Thymus (tissue), 11 donors: ENCODE measurements around the gene CHST11. TPM values are rescaled to one million over a fixed set of nuclear protein-coding genes. Genes with fewer than 3 reads are reported as not detected.
A peak's percentile ranks its signal among the peaks of the same experiment; 100 is the strongest.

Experiments used
- DNase-seq, 9 donors: peaks; one replicate each; pipeline ENCODE4 v3.0.0-alpha.2; 2013; ENCODE audit warnings: low spot score in 9 of 9, low read depth in 6 of 9, missing footprints in 1 of 9
- H3K27ac ChIP-seq, 2 donors: one replicate each; pipeline ENCODE4 v1.5.1; 2013; ENCODE audit warnings: control low read depth in 1 of 2, low read depth in 1 of 2, low read length in 1 of 2, mild to moderate bottlenecking in 1 of 2, moderate library complexity in 1 of 2
- H3K27me3 ChIP-seq, 2 donors: one replicate each; pipeline ENCODE4 v1.5.1; 2013; ENCODE audit warnings: low read length in 1 of 2; ENCODE audit not compliant: control insufficient read depth in 2 of 2, insufficient read depth in 1 of 2
- H3K36me3 ChIP-seq, 2 donors: one replicate each; pipeline ENCODE4 v1.5.1; 2013; ENCODE audit warnings: low read length in 1 of 2, mild to moderate bottlenecking in 1 of 2, moderate library complexity in 1 of 2; ENCODE audit not compliant: control insufficient read depth in 2 of 2, insufficient read depth in 2 of 2
- H3K4me1 ChIP-seq, 2 donors: one replicate each; pipeline ENCODE4 v1.5.1; 2013; ENCODE audit warnings: low read length in 2 of 2; ENCODE audit not compliant: control insufficient read depth in 2 of 2, insufficient read depth in 2 of 2
- H3K4me3 ChIP-seq, 2 donors: one replicate each; pipeline ENCODE4 v1.5.1; 2013; ENCODE audit warnings: low read length in 2 of 2, control low read depth in 1 of 2, mild to moderate bottlenecking in 1 of 2
- H3K9me3 ChIP-seq, 2 donors: one replicate each; pipeline ENCODE4 v1.5.1; 2013; ENCODE audit warnings: low read length in 1 of 2, mild to moderate bottlenecking in 1 of 2; ENCODE audit not compliant: control insufficient read depth in 2 of 2, insufficient read depth in 1 of 2
- WGBS: extraction: QIAGEN DNeasy Blood & Tissue Kit; methylation state at CpG from one replicate; pipeline ENCODE4 v1.1.7; 2013; 5-methylcytosine and 5-hydroxymethylcytosine counted together
- polyA plus RNA-seq: library from polyadenylated mRNA; stranded (reverse); fragments of 200-250 nt; gene quantifications from one replicate; pipeline ENCODE4 v1.2.3, GENCODE V29; 2013
- total RNA-seq: library from RNA; stranded (reverse); fragments of 120-200 nt; gene quantifications from one replicate; pipeline ENCODE4 v1.2.4, GENCODE V29; 2013
- donor health status: healthy.

CHST11 gene
- total and polyA plus RNA-seq, 2 donors, result 6.7 to 21.0 TPM

GRCh38 chr12:104603545-104603973 lies 146.8 kb downstream of the CHST11 start:
- DNase-seq, result no peak
- Histone ChIP-seq H3K36me3 (peaks cover 13 to 16% of the 10 kb centered on the region in 2 donors), H3K27me3 (no peaks in the 10 kb centered on the region), H3K4me3 (no peak overlapping the region), H3K4me1 (peaks cover 17 to 46% of the 10 kb centered on the region in 2 donors), H3K9me3 (no peaks in the 10 kb centered on the region), H3K27ac (peak overlapping the region; percentile 26 to 88)
- 97% methylated on average over 1 of the region's 1 CpG for WGBS

- Histone ChIP-seq H3K27ac (peak overlapping the region; percentile 75 to 88), H3K9me3 (no peaks in the 10 kb centered on the region), H3K4me1 (peaks cover 15 to 38% of the 10 kb centered on the region in 2 donors), H3K27me3 (no peaks in the 10 kb centered on the region), H3K36me3 (peaks cover 13 to 16% of the 10 kb centered on the region in 2 donors), H3K4me3 (no peak overlapping the region)
- DNase-seq, result peak; percentile 36 to 89 (median 72)
- WGBS, result 41% methylated on average over 10 of the region's 10 CpGs
These were observed 147.6 kb downstream of the CHST11 start for GRCh38 chr12:104604070-104604994.

GRCh38 chr12:104604995-104605675 lies 148.4 kb downstream of the CHST11 start:
- Histone ChIP-seq H3K9me3 (no peaks in the 10 kb centered on the region), H3K27me3 (no peaks in the 10 kb centered on the region), H3K4me3 (no peak overlapping the region), H3K36me3 (peaks cover 13 to 16% of the 10 kb centered on the region in 2 donors), H3K27ac (peak overlapping the region in 1 of 2 donors; percentile 88), H3K4me1 (peaks cover 15 to 38% of the 10 kb centered on the region in 2 donors)
- no peak for DNase-seq
- 98% methylated on average over 16 of the region's 16 CpGs for WGBS

GRCh38 chr12:104605685-104606084 lies 148.9 kb downstream of the CHST11 start:
- DNase-seq, result no peak
- Histone ChIP-seq H3K9me3 (no peaks in the 10 kb centered on the region), H3K27ac (no peak overlapping the region), H3K4me3 (no peak overlapping the region), H3K27me3 (no peaks in the 10 kb centered on the region), H3K4me1 (peaks cover 15 to 38% of the 10 kb centered on the region in 2 donors), H3K36me3 (peaks cover 13 to 16% of the 10 kb centered on the region in 2 donors)
- 91% methylated on average over 10 of the region's 10 CpGs for WGBS

- no peak overlapping the region for H3K27ac ChIP-seq
These were observed 152.2 kb downstream of the CHST11 start for GRCh38 chr12:104608998-104609397.

GRCh38 chr12:104609445-104609844 lies 152.7 kb downstream of the CHST11 start:
- Histone ChIP-seq H3K9me3 (no peaks in the 10 kb centered on the region), H3K4me1 (peaks cover 1 to 9% of the 10 kb centered on the region in 2 donors), H3K36me3 (peaks cover 7 to 29% of the 10 kb centered on the region in 2 donors), H3K4me3 (no peak overlapping the region), H3K27me3 (no peaks in the 10 kb centered on the region), H3K27ac (no peak overlapping the region)
- DNase-seq, result no peak

More at GRCh38 chr12:104608998-104609397, 152.2 kb downstream of the CHST11 start:
- Histone ChIP-seq H3K4me3 (no peak overlapping the region), H3K4me1 (peaks cover 6 to 14% of the 10 kb centered on the region in 2 donors), H3K9me3 (no peaks in the 10 kb centered on the region), H3K27me3 (no peaks in the 10 kb centered on the region), H3K36me3 (peaks cover 7 to 29% of the 10 kb centered on the region in 2 donors)
- DNase-seq, result no peak
- 99% methylated on average over 4 of the region's 4 CpGs for WGBS

GRCh38 chr12:104610513-104611235 lies 153.9 kb downstream of the CHST11 start:
- H3K27ac ChIP-seq, result no peak overlapping the region
- no peak for DNase-seq
- H3K36me3 ChIP-seq, result peaks cover 12 to 32% of the 10 kb centered on the region in 2 donors
- whole genome bisulfite sequencing, result 98% methylated on average over 6 of the region's 6 CpGs
- no peaks in the 10 kb centered on the region for H3K9me3 ChIP-seq
- H3K27me3 ChIP-seq, result no peaks in the 10 kb centered on the region
- no peak overlapping the region for H3K4me3 ChIP-seq
- H3K4me1 ChIP-seq, result peaks cover 0 to 2% of the 10 kb centered on the region in 2 donors

- Histone ChIP-seq H3K4me3 (no peak overlapping the region), H3K36me3 (peaks cover 12 to 24% of the 10 kb centered on the region in 2 donors), H3K9me3 (no peaks in the 10 kb centered on the region), H3K27ac (no peak overlapping the region), H3K27me3 (no peaks in the 10 kb centered on the region), H3K4me1 (no peaks in the 10 kb centered on the region)
- no peak for DNase-seq
- WGBS, result 98% methylated on average over 12 of the region's 12 CpGs
These were observed 154.9 kb downstream of the CHST11 start for GRCh38 chr12:104611671-104612070.
